GM12872 (cell line): ENCODE data around the gene MEGF11.

ENCODE experiments used
- TF ChIP-seq, protein P1 (sequence below): IDR thresholded peaks from 3 replicates; pipeline ENCODE4 v1.5.1; 2011; ENCODE audit warnings: low read depth, mild to moderate bottlenecking, low read length, moderate library complexity; ENCODE audit not compliant: insufficient read depth

MEGF11 gene

DNA sequence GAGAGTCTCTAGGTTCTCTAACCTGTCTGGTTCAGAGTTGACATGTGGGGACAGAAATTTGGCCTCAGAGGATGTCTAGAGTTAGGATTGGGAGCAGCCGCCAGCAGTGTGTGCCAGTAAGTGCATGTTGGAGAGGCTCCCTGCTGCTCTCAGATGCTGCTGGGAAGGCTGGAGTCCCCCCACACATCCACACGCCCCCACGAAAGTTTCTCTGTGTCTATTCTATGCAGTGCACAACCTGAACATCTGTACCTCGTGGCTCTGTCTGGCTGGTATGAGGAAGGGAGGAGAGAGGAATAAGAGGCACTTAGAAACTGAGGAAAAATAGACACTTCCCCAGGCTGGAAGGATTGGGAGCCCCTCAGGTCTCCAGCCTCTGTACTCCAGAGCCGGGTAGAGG lies 252.5 kb downstream of the MEGF11 start:
- TF ChIP-seq, protein P1, sequence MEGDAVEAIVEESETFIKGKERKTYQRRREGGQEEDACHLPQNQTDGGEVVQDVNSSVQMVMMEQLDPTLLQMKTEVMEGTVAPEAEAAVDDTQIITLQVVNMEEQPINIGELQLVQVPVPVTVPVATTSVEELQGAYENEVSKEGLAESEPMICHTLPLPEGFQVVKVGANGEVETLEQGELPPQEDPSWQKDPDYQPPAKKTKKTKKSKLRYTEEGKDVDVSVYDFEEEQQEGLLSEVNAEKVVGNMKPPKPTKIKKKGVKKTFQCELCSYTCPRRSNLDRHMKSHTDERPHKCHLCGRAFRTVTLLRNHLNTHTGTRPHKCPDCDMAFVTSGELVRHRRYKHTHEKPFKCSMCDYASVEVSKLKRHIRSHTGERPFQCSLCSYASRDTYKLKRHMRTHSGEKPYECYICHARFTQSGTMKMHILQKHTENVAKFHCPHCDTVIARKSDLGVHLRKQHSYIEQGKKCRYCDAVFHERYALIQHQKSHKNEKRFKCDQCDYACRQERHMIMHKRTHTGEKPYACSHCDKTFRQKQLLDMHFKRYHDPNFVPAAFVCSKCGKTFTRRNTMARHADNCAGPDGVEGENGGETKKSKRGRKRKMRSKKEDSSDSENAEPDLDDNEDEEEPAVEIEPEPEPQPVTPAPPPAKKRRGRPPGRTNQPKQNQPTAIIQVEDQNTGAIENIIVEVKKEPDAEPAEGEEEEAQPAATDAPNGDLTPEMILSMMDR: no peak

DNA sequence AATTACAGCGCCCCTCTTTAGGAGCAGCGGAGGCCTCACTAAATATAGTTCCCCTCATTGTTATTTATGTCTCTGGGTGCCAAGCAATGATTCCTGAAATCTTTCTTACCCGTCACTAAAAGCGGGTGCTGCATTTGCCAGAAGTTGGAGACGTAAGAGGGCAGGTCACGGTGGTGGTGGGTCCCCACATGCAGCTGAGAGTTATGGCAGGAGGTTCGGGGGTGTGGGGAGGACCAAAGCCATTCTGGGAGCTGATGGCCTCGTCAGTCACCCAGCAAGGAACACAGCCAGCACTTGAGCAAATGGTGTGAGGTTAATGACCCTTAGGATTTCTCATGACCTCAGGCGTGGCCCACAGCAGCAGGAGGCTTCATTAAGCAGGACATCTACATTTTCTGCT lies 255.1 kb downstream of the MEGF11 start:
- TF ChIP-seq, protein P1: no peak

DNA sequence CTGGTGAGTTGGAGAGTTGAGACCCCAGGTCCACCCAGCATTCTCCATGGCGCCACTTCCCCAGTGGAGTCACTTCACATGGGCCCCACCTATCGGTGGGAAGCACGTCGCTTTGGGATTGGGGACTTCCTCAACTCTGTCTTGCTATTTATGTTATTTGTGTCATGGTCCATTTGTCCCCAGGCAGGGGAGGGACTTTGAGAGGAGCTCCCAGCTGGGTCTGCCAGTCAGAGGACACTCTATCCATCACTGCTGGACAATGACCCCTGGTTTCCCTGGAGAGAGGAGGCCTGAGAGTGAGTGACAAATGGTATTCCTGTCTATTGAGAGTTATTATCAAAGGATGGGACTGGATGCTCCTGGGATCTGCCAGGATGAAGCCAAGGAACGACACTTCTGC lies 256.6 kb downstream of the MEGF11 start:
- TF ChIP-seq, protein P1: no peak

DNA sequence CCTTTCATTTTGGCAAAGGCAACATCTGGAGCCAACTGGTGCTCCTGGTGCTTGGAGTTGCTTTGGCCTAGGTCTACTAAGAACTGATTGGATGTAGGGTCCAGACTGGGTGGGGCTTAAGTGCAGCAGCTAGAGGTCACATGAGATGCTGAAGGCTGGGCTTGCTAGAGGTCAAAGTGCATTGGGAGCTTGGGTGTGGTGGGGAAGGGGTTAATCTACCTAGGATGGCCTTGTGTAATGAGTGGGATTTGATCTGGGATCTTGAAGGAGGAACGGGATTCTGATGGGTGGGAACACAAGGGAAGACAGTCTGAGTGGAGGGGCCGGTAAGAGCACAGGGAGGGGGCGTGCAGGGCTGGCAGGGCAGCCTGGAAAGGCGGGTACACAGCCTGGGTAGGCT lies 258.7 kb downstream of the MEGF11 start:
- TF ChIP-seq, protein P1: no peak

DNA sequence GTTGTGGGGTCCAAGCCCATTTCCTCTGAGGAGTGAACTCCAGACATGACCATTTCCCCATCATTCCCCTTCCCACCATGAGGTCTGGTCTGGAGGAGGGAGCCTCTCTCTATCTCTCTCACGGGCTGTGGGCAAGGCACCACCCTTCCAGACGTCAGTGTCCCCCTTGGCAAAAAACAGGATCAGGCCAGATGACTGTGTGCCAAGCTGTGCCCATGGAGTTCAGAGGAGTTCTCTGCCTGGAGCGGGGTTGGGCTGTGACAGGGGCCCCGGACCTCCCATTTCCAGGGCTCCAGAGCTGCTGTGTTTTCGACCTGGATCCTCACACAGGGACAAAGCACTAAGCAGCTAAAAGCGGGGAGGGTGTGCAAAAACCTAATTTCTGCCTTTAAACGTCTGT lies 259.8 kb downstream of the MEGF11 start:
- TF ChIP-seq, protein P1: no peak

DNA sequence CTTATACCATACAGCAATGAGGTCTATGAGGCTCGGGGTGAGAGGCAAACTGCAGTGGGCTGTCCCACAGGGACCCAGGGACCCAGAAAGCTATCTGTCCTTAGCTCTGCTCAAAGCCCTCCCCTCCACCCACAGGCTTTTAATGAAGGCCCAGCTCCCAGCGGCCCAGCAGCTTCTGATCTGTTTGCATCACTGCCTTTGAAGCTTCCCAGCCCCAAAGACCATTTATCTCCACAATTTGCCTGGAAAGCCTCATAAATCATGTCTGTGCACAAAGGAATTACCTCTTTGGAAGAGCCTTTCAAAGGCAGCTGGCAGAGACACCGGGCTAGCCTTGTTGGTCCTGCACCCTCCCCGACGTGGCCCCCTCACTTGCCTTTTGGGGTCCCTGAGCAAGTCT lies 260.3 kb downstream of the MEGF11 start:
- TF ChIP-seq, protein P1: no peak

DNA sequence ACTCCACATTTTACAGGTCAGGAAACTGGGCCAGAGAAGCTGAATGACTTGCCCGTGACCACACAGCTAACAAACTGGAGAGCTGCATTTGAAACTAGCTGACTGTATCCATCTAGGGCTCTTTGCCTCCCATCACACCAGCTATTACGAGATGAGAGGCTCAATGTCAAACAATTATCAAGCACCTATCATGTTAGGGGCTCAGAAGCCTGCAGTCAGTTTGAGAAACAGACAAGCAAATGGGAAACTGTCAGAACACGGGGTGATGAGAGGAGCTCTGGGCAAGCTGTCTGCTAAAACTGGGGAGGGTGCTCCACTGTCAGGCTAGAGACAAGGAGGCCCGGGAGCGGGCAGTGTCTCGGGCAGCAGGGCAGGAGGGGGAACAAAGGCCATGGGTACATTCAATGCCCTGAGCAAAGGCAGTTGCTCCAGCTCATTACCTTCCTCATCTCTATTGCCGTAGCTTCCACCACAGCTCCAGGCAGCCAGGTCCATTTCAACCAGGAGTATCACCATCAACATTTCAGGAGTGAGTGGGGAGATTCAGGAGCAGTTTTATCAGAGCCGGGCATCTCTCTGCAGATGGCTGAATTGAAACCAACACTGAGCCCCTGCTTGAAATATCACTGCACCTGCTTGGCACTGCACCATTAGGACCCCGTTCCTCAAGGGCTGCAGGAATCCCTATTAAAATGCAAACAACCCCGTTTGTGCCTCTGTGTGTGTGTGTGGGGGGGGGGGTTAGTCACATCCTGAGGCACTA lies 261.6 kb downstream of the MEGF11 start:
- TF ChIP-seq, protein P1: no peak
